Nephron (organoid): Measurements from ENCODE around the gene SLC35E2B.

Experiments used
- H3K27ac Mint-ChIP-seq, 3 experiments: 2 replicates each; pipeline ENCODE4 v1.8.0; 2020; ENCODE audit warnings: mixed read lengths in 3 of 3, mild to moderate bottlenecking in 2 of 3, moderate library complexity in 1 of 3
- H3K27me3 Mint-ChIP-seq: 2 replicates; pipeline ENCODE4 v1.8.0; 2021; ENCODE audit warnings: low read depth, mild to moderate bottlenecking, moderate library complexity, mixed read lengths
- H3K36me3 Mint-ChIP-seq: 2 replicates; pipeline ENCODE4 v1.8.0; 2020; ENCODE audit warnings: low read depth, mixed read lengths
- H3K4me1 Mint-ChIP-seq: 2 replicates; pipeline ENCODE4 v1.8.0; 2020; ENCODE audit warnings: mixed read lengths
- H3K4me3 Mint-ChIP-seq, 3 experiments: 2 replicates each; pipeline ENCODE4 v1.8.0; 2020; ENCODE audit warnings: mild to moderate bottlenecking in 3 of 3, mixed read lengths in 3 of 3, moderate library complexity in 2 of 3
- H3K9me3 Mint-ChIP-seq: 2 replicates; pipeline ENCODE4 v1.8.0; 2020; ENCODE audit warnings: mixed read lengths
- TF ChIP-seq, protein P1 (sequence below), 3 experiments: fragments of 200-600 bp; sonication (generic); IDR thresholded peaks; one replicate each; pipeline ENCODE4 v1.5.0; 2021; ENCODE audit warnings: antibody characterized with exemption in 3 of 3; ENCODE audit not compliant: unreplicated experiment in 3 of 3

Gene SLC35E2B

DNA sequence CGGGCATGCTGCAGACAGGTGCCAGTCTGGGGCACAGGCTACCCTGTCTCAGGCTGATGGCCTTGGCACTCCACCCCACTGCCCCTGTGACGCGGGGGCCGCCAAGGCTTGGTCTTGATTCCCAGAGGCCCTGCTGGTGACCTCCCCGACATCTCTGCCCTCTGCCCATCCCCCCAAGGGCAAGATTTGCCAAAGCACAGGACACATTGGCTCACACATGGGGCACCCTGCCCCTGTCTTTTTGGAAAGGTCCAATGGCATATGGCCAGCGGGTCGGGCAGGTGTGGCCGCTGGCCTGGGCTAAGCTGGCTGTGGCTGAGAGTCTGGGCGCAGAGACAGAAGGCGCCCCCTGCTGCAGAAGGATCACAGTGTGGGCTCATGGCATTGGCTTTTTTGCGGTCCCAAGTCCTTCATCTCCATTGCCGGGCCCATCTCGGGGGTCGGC, 72.7 kb downstream of the SLC35E2B start:
- H3K27me3 Mint-ChIP-seq, result no peaks in the 10 kb centered on the region
- TF ChIP-seq, protein P1, sequence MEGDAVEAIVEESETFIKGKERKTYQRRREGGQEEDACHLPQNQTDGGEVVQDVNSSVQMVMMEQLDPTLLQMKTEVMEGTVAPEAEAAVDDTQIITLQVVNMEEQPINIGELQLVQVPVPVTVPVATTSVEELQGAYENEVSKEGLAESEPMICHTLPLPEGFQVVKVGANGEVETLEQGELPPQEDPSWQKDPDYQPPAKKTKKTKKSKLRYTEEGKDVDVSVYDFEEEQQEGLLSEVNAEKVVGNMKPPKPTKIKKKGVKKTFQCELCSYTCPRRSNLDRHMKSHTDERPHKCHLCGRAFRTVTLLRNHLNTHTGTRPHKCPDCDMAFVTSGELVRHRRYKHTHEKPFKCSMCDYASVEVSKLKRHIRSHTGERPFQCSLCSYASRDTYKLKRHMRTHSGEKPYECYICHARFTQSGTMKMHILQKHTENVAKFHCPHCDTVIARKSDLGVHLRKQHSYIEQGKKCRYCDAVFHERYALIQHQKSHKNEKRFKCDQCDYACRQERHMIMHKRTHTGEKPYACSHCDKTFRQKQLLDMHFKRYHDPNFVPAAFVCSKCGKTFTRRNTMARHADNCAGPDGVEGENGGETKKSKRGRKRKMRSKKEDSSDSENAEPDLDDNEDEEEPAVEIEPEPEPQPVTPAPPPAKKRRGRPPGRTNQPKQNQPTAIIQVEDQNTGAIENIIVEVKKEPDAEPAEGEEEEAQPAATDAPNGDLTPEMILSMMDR (IDR thresholded peaks at IDR 0.05; ENCODE audit: unreplicated experiment in 3 of 3), result no peak
- no peak overlapping the region for H3K4me3 Mint-ChIP-seq
- H3K36me3 Mint-ChIP-seq, result no peaks in the 10 kb centered on the region
- peaks cover 7% of the 10 kb centered on the region for H3K4me1 Mint-ChIP-seq
- H3K9me3 Mint-ChIP-seq, result no peaks in the 10 kb centered on the region
- H3K27ac Mint-ChIP-seq, result no peak overlapping the region

DNA sequence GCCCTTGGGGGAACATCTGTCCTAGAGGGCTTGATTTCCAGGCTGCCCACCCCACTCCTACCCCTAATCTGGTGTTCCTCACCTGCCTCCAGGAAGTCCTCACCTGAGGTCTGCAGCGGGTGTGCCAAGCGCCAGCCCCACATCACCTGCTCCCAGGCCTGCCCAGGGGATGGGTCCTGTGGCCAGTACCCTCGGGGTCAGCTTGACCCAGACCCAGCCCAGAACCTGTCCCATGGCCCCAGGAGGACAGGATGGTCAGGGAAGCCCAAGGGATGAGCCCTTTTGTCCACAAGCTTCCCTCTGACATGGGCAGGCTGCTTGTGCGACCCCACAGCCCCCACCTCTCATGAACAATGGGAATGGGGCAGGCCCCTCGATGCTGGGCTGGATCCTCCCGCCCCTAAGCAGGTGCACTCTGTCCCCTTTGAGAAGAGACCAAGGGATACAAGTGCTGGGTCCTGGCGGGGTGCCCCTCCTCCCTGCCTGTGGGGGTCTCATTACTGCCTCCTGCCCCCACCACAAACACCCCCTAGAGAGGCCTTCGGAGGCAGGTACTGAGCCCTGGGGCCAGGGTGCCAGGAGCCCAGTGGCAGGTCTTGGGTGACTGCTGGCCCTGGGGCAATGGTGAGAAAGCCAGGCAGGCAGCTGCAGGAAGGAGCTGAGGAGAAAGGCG, 74.1 kb downstream of the SLC35E2B start:
- no peaks in the 10 kb centered on the region for H3K36me3 Mint-ChIP-seq
- TF ChIP-seq, protein P1 (IDR thresholded peaks at IDR 0.05; ENCODE audit: unreplicated experiment in 3 of 3), result no peak
- H3K4me1 Mint-ChIP-seq, result peaks cover 19% of the 10 kb centered on the region
- no peaks in the 10 kb centered on the region for H3K27me3 Mint-ChIP-seq
- no peak overlapping the region for H3K4me3 Mint-ChIP-seq
- no peaks in the 10 kb centered on the region for H3K9me3 Mint-ChIP-seq
- no peak overlapping the region for H3K27ac Mint-ChIP-seq

DNA sequence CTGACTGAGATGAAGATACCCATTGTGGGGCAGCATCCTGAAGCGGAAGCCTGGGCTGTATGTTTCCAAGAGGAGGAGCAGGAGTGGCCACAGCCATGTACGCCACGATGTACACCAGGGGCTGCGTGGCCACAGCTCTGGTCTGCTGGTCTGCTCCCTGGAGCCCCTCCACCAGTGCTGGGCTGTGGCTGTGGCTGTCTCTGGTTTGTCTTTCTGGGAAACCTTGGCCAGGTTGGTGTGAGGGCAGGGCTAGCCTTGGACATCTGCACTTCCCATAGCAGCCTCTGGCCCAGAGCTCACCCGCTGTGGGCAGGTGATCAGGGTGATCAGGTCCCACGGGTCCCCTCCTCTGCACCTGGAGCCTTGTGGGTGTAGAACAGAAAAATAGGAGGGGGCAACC, 74.7 kb downstream of the SLC35E2B start:
- Mint-ChIP-seq H3K4me3 (peak overlapping the region; percentile 84 to 90 (median 89)), H3K36me3 (no peaks in the 10 kb centered on the region), H3K4me1 (peaks cover 20% of the 10 kb centered on the region), H3K27ac (peak overlapping the region in 1 of 3 experiments; percentile 29), H3K27me3 (no peaks in the 10 kb centered on the region), H3K9me3 (no peaks in the 10 kb centered on the region)
- TF ChIP-seq, protein P1 (IDR thresholded peaks at IDR 0.05; ENCODE audit: unreplicated experiment in 3 of 3), result no peak

DNA sequence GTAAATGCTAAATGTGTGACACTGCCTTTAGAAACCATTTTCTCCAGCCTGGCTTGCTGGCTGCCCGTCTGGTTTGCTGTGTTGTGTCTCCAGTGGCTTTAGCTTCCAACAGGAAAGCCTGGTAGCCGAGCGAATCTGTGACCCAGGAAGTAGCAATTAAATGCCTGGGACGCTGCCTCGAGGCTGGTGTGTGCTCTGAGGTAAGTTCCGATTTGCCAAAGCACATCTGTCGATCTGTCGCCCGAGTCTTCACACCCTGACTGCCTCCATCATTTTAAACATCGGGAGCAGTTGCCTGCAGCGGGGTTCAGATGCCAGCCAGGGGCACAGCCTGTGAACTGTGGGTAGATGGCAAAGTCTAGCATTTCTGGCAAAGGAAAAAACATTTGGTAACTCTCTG, 75.1 kb downstream of the SLC35E2B start:
- peaks cover 20% of the 10 kb centered on the region for H3K4me1 Mint-ChIP-seq

DNA sequence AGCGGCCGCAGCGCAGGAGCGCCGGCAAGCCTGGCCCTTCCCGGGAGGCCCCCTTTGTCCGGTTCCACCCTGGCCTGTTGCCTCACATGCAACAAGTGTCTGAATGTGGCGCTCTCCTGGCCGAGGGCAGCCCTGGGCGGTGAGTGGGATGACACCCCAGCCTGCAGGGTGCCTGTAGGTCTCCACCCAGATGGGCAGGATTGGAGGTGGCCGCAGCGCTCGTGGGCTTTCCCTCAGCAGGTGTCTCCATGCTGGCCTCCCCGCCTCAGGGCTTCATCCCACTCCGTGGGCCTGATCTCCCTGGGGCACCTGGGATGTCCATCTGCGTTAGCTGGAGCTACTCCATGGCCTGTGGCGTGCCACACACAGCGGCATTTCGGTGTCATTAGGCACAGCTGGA, 75.8 kb downstream of the SLC35E2B start:
- TF ChIP-seq, protein P1 (IDR thresholded peaks at IDR 0.05; ENCODE audit: unreplicated experiment in 3 of 3), result no peak
- no peaks in the 10 kb centered on the region for H3K27me3 Mint-ChIP-seq
- peak overlapping the region; percentile 84 to 90 (median 89) for H3K4me3 Mint-ChIP-seq
- peaks cover 26% of the 10 kb centered on the region for H3K4me1 Mint-ChIP-seq
- H3K27ac Mint-ChIP-seq, result peak overlapping the region; percentile 42 to 86 (median 75)
- H3K36me3 Mint-ChIP-seq, result no peaks in the 10 kb centered on the region
- H3K9me3 Mint-ChIP-seq, result no peaks in the 10 kb centered on the region

More for the DNA sequence above, 75.1 kb downstream of the SLC35E2B start:
- H3K9me3 Mint-ChIP-seq, result no peaks in the 10 kb centered on the region
- H3K4me3 Mint-ChIP-seq, result peak overlapping the region; percentile 84 to 90 (median 89)
- TF ChIP-seq, protein P1 (IDR thresholded peaks at IDR 0.05; ENCODE audit: unreplicated experiment in 3 of 3), result no peak
- no peaks in the 10 kb centered on the region for H3K36me3 Mint-ChIP-seq
- H3K27me3 Mint-ChIP-seq, result no peaks in the 10 kb centered on the region
- peak overlapping the region; percentile 29 to 86 (median 46) for H3K27ac Mint-ChIP-seq
